ENCODE data around the gene WIPF3.
A peak's percentile ranks its signal among the peaks of the same experiment; 100 is the strongest.

WIPF3 gene

DNA sequence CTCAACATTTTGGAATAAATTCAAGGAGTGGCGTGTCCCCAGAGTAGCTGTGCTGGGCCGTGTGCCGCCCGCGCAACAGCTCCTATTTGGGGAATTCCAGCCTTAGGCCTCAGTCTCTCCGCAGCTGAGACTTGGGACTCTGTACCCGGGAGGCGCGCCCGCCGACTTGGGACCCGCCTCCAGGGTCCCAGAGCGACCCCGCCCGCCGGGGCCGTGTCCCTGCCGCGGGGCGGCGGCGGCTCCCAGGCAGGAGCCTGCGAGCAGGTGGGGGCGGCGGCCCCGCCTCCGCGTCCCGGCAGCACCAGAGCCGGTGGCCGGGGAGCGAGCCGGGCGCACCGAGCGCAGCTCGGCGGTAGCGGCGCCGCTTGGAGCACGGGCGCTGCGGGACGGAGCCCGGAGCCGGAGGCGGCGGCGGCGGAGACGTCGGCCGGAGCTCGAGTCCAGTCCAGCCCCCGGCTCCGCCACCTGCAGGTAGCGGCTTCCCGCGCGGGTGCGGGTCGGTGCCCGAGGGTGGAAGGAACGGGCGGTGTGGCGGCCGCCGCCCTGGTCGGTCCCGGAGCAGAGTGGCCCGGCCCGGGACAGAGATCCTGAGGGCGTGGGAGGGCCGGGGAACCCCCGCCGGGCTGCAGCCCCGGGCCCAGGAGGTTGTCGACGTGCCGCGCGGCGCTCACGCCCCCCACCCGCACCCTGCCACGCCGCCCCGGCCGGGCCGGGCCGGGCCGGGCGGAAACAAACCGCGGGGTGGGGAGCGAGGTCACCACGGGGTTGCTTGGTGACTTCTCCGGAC lies at the start of gene WIPF3:
Gene WIPF3, plus strand, starts transcription at position 301 of the 787 bp plus-strand sequence. CDS start 28,217 bp downstream, outside the sequence.
- peak; percentile 69 for DNase-seq (ENCODE audit: low read depth, low spot score)

- DNase-seq (ENCODE audit: low read depth, low spot score): no peak
Observed at GRCh38 chr7:29763266-29763665, 43.0 kb upstream of the WIPF3 start.

- DNase-seq (ENCODE audit: low read depth, low spot score): peak; percentile 45
Observed at GRCh38 chr7:29764227-29764626, 42.1 kb upstream of the WIPF3 start.

GRCh38 chr7:29765490-29765889 lies 40.8 kb upstream of the WIPF3 start:
- DNase-seq (ENCODE audit: low read depth, low spot score): peak; percentile 5

DNA sequence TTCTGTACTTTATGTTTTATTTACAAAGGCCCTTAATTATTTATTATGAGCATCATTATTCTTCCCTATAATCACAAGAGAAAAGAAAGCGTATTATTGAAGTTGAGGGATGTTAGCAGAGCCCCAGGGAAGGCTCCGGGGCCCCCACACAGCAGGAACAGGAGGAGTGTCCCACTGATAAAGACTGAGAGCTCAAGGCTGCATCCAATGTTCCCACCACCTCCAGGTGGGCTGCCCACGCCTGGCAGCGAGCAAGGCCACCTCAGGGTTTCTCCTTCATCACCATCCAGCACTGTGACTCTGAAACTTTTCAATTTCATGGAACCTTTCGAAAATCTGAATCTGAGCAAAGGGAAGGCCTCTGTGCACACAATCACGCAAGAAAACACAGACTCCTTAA lies 35.9 kb upstream of the WIPF3 start:
- DNase-seq (ENCODE audit: low read depth, low spot score): no peak

DNA sequence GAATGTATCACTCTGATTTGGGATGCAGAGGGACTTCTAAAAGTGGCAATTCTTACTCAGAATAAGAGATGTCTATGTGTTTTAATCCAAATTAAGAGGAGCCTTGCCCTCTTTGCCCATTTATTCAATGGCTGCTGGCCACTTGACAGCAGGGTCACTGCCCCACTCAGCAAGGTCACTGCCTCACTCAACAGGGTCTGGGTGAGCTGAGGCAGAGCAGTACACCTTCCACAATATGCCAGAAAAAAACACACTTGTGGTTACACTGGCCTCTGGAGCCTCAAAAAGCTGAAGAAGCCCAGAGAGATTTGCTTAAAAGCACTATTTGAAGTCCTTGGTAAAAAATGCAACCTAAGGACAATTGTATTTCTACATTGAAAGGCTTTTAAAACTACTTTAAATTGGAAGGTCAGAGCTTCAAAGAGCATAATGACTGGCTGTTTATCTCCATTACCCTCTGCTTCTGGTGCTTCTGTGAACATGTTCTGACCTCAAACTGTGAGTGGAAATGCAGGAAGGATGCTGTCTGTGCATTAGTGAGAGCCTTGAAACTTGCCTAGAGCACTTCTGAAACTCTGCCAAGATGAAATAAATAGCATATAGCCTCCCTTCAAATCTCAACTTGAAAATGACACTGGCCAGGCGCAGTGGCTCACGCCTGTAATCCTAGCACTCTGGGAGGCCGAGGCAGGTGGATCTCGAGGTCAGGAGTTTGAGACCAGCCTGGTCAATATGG lies 35.1 kb upstream of the WIPF3 start:
- DNase-seq (ENCODE audit: low read depth, low spot score): no peak

DNA sequence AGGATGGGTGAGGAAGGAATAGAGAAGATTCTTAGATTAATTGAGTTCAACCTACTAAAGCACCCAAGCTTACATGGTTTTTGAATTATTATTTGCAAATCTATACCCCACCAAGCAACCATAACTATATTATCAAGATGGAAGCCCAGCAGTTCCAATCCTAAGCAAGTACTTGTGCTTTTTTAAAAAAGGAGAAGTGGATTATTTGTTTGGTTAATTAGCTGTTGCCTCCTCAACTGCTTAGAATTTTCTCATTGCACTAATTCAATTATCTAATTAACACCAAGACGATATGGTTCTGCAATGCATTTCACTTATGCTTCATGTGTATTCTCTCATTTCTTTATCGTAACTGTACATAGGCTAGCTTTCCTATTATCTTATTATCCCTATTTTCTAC lies 27.3 kb upstream of the WIPF3 start:
- no peak for DNase-seq (ENCODE audit: low read depth, low spot score)

DNA sequence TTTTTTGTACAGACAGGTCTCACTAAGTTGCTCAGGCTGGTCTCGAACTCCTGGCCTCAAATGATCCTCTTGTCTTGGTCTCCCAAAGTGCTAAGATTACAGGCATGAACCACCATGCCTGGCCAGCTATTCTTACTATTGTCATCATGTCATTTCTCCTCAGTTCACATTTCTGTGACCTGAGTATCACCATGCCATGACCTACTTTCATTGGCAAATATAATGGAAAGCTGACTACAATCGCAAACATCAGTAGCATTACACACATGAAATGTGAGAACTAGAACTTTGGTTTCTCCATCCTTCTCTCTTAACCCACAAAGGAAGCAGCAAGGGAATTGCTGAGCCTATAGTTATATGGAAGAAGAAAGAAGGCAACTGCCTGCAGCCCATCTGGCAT lies 26.0 kb upstream of the WIPF3 start:
- no peak for DNase-seq (ENCODE audit: low read depth, low spot score)

GRCh38 chr7:29783671-29784070 lies 22.6 kb upstream of the WIPF3 start:
- DNase-seq (ENCODE audit: low read depth, low spot score): no peak

DNA sequence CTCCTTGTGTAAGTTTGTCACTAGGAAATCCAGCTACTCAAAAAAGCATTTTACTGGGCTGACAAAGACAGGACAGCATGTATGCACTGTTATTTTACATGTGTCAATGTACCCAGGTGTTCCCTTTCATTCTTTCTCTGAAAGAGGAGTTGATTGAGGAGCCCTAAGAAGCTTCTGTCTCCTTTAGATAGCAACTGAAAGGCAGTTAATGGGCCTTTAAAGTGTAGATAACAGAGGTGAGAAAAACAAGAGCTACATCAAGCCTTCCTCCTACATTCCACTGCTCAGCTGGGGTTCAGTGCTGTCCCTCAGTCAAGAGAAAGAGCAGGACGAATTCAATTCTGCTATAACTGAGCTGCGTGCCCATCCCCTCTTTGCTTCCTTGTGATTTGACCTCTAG lies 12.8 kb upstream of the WIPF3 start:
- DNase-seq (ENCODE audit: low read depth, low spot score): peak; percentile 49

GRCh38 chr7:29794959-29795629 lies 11.2 kb upstream of the WIPF3 start:
- DNase-seq (ENCODE audit: low read depth, low spot score): no peak

- no peak for DNase-seq (ENCODE audit: low read depth, low spot score)
Observed at GRCh38 chr7:29795696-29796580, 10.4 kb upstream of the WIPF3 start.

DNA sequence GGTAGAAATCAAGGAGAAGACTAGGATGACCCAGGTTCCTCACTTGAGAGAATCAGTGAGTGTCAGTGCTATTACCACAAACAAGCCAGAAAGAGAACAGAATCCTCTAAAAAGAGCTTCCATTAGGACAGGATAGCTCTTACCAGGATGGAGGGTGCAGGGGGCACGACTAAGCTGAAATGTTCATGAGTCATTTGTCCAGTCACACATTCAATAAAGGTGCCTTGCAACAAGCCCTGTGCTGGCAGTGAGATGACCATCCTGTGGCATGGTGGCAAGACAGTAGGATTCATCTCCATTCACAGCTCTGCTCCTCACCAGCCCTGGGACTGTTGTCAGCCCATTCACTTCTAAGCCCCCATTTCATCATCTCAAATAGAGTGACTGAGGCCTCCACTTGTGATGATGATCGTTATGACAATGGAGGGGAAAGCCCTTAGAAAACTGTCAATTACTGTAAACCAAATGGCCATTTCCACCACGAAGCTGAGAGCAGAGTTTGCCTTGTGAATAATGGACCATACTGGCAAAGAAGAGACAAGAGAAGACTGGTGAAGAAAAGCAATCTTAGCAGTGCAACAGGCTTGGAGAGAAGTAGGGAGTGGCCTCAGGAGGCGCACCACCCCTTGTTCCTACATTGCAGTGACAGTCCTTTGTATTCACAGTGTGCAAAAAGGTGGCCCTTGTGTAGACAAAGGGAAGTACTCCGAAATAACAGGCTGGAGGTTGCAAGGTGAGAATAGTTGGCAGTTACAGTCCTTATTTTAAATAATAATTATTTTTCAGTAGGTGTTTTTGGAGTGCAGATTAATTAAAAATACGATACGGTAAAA lies 9.0 kb upstream of the WIPF3 start:
- DNase-seq (ENCODE audit: low read depth, low spot score): no peak

GRCh38 chr7:29798422-29798821 lies 7.9 kb upstream of the WIPF3 start:
- no peak for DNase-seq (ENCODE audit: low read depth, low spot score)

- no peak for DNase-seq (ENCODE audit: low read depth, low spot score)
Observed at GRCh38 chr7:29801929-29802328, 4.4 kb upstream of the WIPF3 start.

DNA sequence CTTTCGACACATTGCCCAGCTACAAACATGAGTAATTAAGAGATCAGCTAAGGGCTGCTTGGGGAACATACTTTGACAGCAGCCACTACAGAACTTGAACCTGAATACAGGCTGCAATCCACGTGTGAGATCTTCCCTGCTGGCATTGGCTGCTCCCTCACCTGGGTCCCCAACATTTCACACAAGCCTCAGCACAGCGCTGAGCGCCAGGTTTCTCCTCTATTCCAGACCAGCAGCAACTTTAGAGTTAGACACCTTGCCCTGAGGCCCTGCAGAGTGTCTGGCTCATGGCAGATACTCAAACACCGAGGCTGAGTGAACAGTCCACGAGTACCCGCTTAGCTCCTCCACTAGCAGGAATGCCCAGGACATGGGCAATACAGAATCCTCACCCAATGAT lies 1.3 kb upstream of the WIPF3 start:
- DNase-seq (ENCODE audit: low read depth, low spot score): no peak

DNA sequence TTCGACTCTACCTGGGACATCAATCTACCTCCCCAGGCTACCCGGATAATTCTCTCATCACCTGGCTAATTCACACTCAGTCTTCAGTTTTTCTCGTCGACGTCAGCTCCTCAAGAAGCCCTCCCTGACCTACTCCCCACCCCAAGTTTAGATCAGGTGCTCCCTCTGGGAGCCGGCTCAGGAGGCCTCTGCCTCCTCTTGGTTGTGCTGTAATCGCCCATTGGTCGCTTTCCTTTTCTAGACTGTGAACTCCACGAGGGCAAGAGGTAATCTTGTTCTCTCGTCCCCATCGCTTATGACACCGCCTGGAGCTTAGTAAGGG lies 461 bp upstream of the WIPF3 start:
- no peak for DNase-seq (ENCODE audit: low read depth, low spot score)

GRCh38 chr7:29806995-29807841 lies 910 bp downstream of the WIPF3 start:
- DNase-seq (ENCODE audit: low read depth, low spot score): peak; percentile 65

GRCh38 chr7:29808075-29808801 lies 1.9 kb downstream of the WIPF3 start:
- no peak for DNase-seq (ENCODE audit: low read depth, low spot score)
